Loucy (cell line): ENCODE measurements around the gene RPS6KA5.

ENCODE experiments used
- H2AFZ ChIP-seq: fragments of 200-600 bp; sonication (generic); 2 replicates; pipeline ENCODE4 v1.6.0; 2016; ENCODE audit warnings: antibody characterized with exemption, mild to moderate bottlenecking, low read length, moderate library complexity
- H3F3A ChIP-seq: fragments of 200-600 bp; 2 replicates; pipeline ENCODE4 v1.6.0; 2016; ENCODE audit warnings: antibody characterized with exemption, low read depth, mild to moderate bottlenecking
- H3K27me3 ChIP-seq: fragments of 200-600 bp; sonication (generic); 2 replicates; pipeline ENCODE4 v1.6.1; 2014; ENCODE audit warnings: low read length, mild to moderate bottlenecking; ENCODE audit not compliant: insufficient read depth, poor library complexity, severe bottlenecking
- H3K36me3 ChIP-seq: fragments of 200-600 bp; sonication (generic); 2 replicates; pipeline ENCODE4 v1.6.1; 2016; ENCODE audit warnings: low read length; ENCODE audit not compliant: insufficient read depth
- H3K4me1 ChIP-seq: fragments of 200-600 bp; sonication (generic); 2 replicates; pipeline ENCODE4 v1.5.1; 2014; ENCODE audit warnings: low read length, mild to moderate bottlenecking; ENCODE audit not compliant: insufficient read depth, poor library complexity, severe bottlenecking
- H3K4me2 ChIP-seq: fragments of 200-600 bp; sonication (generic); 2 replicates; pipeline ENCODE4 v1.6.0; 2014; ENCODE audit warnings: antibody characterized with exemption, low read length, low read depth, mild to moderate bottlenecking; ENCODE audit not compliant: poor library complexity, severe bottlenecking
- H3K4me3 ChIP-seq: fragments of 200-600 bp; sonication (generic); 2 replicates; pipeline ENCODE4 v1.5.1; 2014; ENCODE audit warnings: low read length, mild to moderate bottlenecking, mixed read lengths; ENCODE audit not compliant: poor library complexity, severe bottlenecking
- H3K79me2 ChIP-seq: fragments of 200-600 bp; sonication (generic); 2 replicates; pipeline ENCODE4 v1.6.1; 2014; ENCODE audit warnings: low read length; ENCODE audit not compliant: insufficient read depth
- H3K9ac ChIP-seq: fragments of 200-600 bp; sonication (generic); 2 replicates; pipeline ENCODE4 v1.6.0; 2014; ENCODE audit warnings: mild to moderate bottlenecking, low read depth, low read length, moderate library complexity; ENCODE audit not compliant: poor library complexity, severe bottlenecking
- H3K9me2 ChIP-seq: fragments of 200-600 bp; sonication (generic); replicated peaks from 2 replicates; pipeline ENCODE4 v1.6.1; 2016; ENCODE audit warnings: low read depth, low read length, mixed read lengths
- H3K9me3 ChIP-seq: fragments of 200-600 bp; sonication (generic); 2 replicates; pipeline ENCODE4 v1.6.1; 2014; ENCODE audit warnings: mild to moderate bottlenecking, antibody characterized with exemption, low read length, low read depth; ENCODE audit not compliant: insufficient read depth
- H4K20me1 ChIP-seq: fragments of 200-600 bp; sonication (generic); 2 replicates; pipeline ENCODE4 v1.6.0; 2014; ENCODE audit warnings: antibody characterized with exemption, low read length, mild to moderate bottlenecking; ENCODE audit not compliant: insufficient read depth, poor library complexity, severe bottlenecking
- CTCF ChIP-seq: fragments of 200-600 bp; sonication (generic); conservative IDR thresholded peaks from 2 replicates; pipeline ENCODE4 v1.5.1; 2014; ENCODE audit warnings: mild to moderate bottlenecking, antibody characterized with exemption, low read length
- EZH2phosphoT487 ChIP-seq: fragments of 200-600 bp; IDR thresholded peaks from 2 replicates; pipeline ENCODE4 v1.6.1; 2018; ENCODE audit warnings: antibody characterized with exemption, mild to moderate bottlenecking, moderate library complexity, borderline replicate concordance

The RPS6KA5 gene

GRCh38 chr14:91075553-91075952 is 15.1 kb upstream of the RPS6KA5 start:
- TF ChIP-seq CTCF: no peak
- TF ChIP-seq EZH2phosphoT487: no peak
- Histone ChIP-seq H3K4me3 (no peak overlapping the region), H3K79me2 (no peaks in the 10 kb centered on the region), H3K9me2 (no peaks in the 10 kb centered on the region), H2AFZ (no peak overlapping the region), H4K20me1 (peaks cover 4% of the 10 kb centered on the region), H3K4me1 (peaks cover 7% of the 10 kb centered on the region), H3F3A (no peaks in the 10 kb centered on the region), H3K27me3 (peaks cover 9% of the 10 kb centered on the region), H3K9me3 (no peaks in the 10 kb centered on the region), H3K36me3 (no peaks in the 10 kb centered on the region), H3K4me2 (no peak overlapping the region), H3K9ac (no peak overlapping the region)

- TF ChIP-seq CTCF (no peak), EZH2phosphoT487 (no peak)
- H3K9me3 ChIP-seq: no peaks in the 10 kb centered on the region
Measured at GRCh38 chr14:91070572-91070971, 10.1 kb upstream of the RPS6KA5 start.

GRCh38 chr14:91068642-91069041 is 8.2 kb upstream of the RPS6KA5 start:
- H2AFZ ChIP-seq: no peak overlapping the region
- peaks cover 8% of the 10 kb centered on the region; the same call in 1 of the 2 replicates for H3K79me2 ChIP-seq

More at GRCh38 chr14:91070572-91070971, 10.1 kb upstream of the RPS6KA5 start:
- no peak overlapping the region for H2AFZ ChIP-seq
- no peak overlapping the region for H3K4me2 ChIP-seq
- no peak overlapping the region for H3K9ac ChIP-seq
- peaks cover under 1% of the 10 kb centered on the region; the same call in 1 of the 2 replicates for H3K79me2 ChIP-seq
- no peaks in the 10 kb centered on the region for H3K27me3 ChIP-seq
- H3F3A ChIP-seq: no peaks in the 10 kb centered on the region
- peaks cover 18% of the 10 kb centered on the region for H3K4me1 ChIP-seq
- H4K20me1 ChIP-seq: no peaks in the 10 kb centered on the region
- H3K36me3 ChIP-seq: no peaks in the 10 kb centered on the region
- no peaks in the 10 kb centered on the region for H3K9me2 ChIP-seq
- no peak overlapping the region for H3K4me3 ChIP-seq

More at GRCh38 chr14:91068642-91069041, 8.2 kb upstream of the RPS6KA5 start:
- H3K4me3 ChIP-seq: no peak overlapping the region
- TF ChIP-seq CTCF (no peak), EZH2phosphoT487 (no peak)
- H3K9ac ChIP-seq: no peak overlapping the region
- H3K4me1 ChIP-seq: peaks cover 24% of the 10 kb centered on the region
- H4K20me1 ChIP-seq: no peaks in the 10 kb centered on the region
- H3F3A ChIP-seq: peaks cover 5% of the 10 kb centered on the region; the same call in 1 of the 2 replicates
- no peaks in the 10 kb centered on the region for H3K27me3 ChIP-seq
- H3K4me2 ChIP-seq: peak overlapping the region; percentile 16
- H3K36me3 ChIP-seq: no peaks in the 10 kb centered on the region
- H3K9me2 ChIP-seq: no peaks in the 10 kb centered on the region
- H3K9me3 ChIP-seq: no peaks in the 10 kb centered on the region
